WI38 (cell line): ENCODE data around the gene COMTD1.
A peak's percentile ranks its signal among the peaks of the same experiment; 100 is the strongest.

ENCODE experiments used
- H3K4me3 ChIP-seq: 2 replicates; pipeline ENCODE4 v1.5.1; 2011; ENCODE audit warnings: low read depth, mild to moderate bottlenecking, control low read depth, low read length
- CTCF ChIP-seq: IDR thresholded peaks from 2 replicates; pipeline ENCODE4 v1.5.1; 2012; ENCODE audit warnings: low read depth, mild to moderate bottlenecking, control low read depth, low read length

COMTD1 gene

GRCh38 chr10:75236178-75236825 lies 545 bp upstream of the COMTD1 start:
- TF ChIP-seq CTCF = no peak
- H3K4me3 ChIP-seq = no peak overlapping the region

GRCh38 chr10:75234683-75235374 lies 928 bp downstream of the COMTD1 start:
- H3K4me3 ChIP-seq = peak overlapping the region; percentile 62
- no peak for TF ChIP-seq CTCF

- TF ChIP-seq CTCF = no peak
These were observed 1.6 kb downstream of the COMTD1 start for GRCh38 chr10:75234017-75234682.

GRCh38 chr10:75233444-75234016 lies 2.2 kb downstream of the COMTD1 start:
- TF ChIP-seq CTCF = no peak
- H3K4me3 ChIP-seq = no peak overlapping the region

More at GRCh38 chr10:75234017-75234682, 1.6 kb downstream of the COMTD1 start:
- H3K4me3 ChIP-seq = peak overlapping the region; percentile 62

- no peak overlapping the region for H3K4me3 ChIP-seq
- no peak for TF ChIP-seq CTCF
These were observed 3.8 kb downstream of the COMTD1 start for GRCh38 chr10:75231672-75232581.

- no peak overlapping the region for H3K4me3 ChIP-seq
- TF ChIP-seq CTCF = peak; percentile 85
These were observed 5.1 kb downstream of the COMTD1 start for GRCh38 chr10:75230600-75231038.
